HG02981 (cell line): ENCODE results near the gene PAPSS2.
"Not testable (repeated sequence)": the region's sequence is repeated elsewhere in the genome, so short reads cannot be mapped to it uniquely, and the experiment has no call there.

Experiments
- ATAC-seq: cut with Tn5 transposase; IDR thresholded peaks from one replicate; pipeline ENCODE4 v1.9.1; 2021; ENCODE audit warnings: mild to moderate bottlenecking, moderate library complexity; ENCODE audit not compliant: unreplicated experiment

The PAPSS2 gene

DNA sequence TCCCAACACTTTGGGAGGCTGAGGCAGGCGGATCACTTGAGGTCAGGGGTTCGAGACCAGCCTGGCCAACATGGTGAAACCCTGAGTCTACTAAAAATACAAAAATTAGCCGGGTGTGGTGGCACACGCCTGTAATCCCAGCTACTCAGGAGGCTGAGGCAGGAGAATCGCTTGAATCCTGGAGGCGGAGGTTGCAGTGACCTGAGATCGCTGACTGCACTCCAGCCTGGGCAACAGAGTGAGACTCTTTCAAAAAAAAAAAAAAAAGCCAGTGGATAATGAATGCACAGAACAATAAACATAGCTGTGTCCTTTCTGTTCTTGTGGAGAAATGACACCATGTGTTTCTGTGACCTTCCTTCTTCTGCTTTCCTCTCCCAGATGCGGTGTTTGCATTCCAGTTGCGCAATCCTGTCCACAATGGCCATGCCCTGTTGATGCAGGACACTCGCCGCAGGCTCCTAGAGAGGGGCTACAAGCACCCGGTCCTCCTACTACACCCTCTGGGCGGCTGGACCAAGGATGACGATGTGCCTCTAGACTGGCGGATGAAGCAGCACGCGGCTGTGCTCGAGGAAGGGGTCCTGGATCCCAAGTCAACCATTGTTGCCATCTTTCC is 83.4 kb downstream of the PAPSS2 start:
- ATAC-seq, result not testable (repeated sequence)

DNA sequence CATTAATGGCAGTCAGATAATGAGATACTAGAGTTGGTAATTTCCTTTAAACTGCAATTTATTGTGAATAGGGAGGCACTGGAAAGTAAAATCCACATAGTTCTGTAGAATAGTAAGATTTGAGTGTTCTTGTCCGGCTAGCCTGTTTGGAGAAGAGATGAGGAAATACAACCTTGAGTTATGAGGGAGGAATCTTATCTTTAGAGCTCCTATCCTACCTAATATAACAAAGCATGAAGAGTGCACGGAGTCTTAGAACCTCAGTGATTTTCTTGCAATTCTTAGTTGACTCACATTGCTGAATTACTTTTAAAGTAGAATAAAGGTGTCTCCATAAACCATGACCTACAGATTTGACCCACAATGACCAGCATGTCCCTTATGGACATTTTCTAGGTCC is 84.9 kb downstream of the PAPSS2 start:
- no peak for ATAC-seq

GRCh38 chr10:87746911-87747310 is 87.2 kb downstream of the PAPSS2 start:
- no peak for ATAC-seq

GRCh38 chr10:87748244-87748643 is 88.6 kb downstream of the PAPSS2 start:
- not testable (repeated sequence) for ATAC-seq

GRCh38 chr10:87750001-87750671 is 90.5 kb downstream of the PAPSS2 start:
- ATAC-seq, result no peak

DNA sequence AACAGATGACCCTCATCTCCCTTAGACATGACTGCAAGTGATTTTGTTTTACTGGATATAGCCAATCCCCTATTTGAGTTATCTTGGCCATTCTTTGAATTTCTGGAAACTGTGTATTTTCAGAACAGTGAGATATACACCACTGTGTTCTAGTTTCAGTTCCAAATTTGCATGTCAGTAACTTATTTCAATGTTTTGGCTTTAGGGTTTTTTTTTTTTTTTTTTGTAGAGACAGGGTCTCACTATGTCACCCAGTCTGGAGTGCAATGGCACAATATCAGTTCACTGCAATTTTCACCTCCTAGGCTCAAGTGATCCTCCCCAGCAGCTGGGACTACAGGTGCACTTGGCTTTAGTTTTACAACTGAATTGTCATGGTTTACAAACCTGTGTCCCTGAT is 91.1 kb downstream of the PAPSS2 start:
- ATAC-seq, result peak; percentile 69

DNA sequence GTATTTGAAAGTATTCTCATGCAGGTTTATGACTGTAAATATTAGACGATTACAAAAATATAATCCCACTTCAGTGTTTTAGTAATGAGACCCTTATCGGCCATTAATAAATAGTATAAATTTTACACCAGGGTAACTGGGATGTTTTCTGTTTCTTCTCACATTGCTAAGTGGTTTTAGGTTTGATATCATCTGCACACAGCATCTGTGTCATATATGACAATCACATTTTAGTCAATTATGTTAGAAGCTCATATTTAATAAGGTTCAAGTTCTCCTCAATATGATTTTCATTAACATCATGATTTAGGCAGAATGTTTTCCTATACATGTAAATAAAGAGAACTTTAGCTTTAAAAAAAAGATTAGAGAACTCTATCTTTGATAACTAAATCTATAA is 91.6 kb downstream of the PAPSS2 start:
- ATAC-seq, result no peak

GRCh38 chr10:87752566-87752965 is 92.9 kb downstream of the PAPSS2 start:
- ATAC-seq, result no peak

- no peak for ATAC-seq
Observed at GRCh38 chr10:87753995-87754866, 94.6 kb downstream of the PAPSS2 start.

- no peak for ATAC-seq
Observed at GRCh38 chr10:87757685-87758084, 98.0 kb downstream of the PAPSS2 start.

DNA sequence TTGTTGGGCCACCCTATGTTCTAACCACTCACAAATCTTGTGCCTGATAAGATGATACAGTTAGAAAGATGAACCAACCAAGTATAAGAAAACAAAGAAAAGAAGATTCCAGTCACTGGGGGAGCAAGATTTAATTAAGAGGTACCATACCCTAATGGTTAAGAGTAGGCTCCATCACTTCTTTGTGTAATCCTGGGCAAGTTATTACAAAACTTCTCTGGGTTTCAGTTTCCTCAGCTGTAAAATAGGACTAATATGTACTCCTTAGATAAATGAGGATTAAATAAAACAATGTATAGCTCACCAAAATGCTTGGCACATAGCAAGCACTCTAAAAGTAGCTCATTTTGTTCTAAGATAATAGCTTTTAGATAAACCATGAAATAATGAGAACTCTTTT is 99.9 kb downstream of the PAPSS2 start:
- no peak for ATAC-seq

GRCh38 chr10:87760195-87760905 is 100.7 kb downstream of the PAPSS2 start:
- ATAC-seq, result no peak

DNA sequence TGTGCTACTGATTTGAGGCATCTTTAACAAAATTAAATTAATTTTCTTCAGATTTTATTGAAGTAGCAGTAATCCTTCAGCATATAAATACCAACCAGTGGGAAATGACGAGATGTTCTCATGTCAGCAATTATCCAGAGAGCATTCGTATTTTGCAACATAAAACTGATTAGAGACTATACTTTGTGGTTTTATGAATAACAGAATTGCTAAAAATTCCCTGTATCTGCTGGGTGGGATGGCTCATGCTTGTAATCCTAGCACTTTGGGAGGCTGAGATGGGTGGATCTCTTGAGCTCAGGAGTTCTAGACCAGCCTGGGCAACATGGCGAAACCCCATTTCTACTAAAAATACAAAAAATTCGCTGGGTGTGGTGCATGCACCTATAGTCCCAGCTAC is 101.5 kb downstream of the PAPSS2 start:
- no peak for ATAC-seq

DNA sequence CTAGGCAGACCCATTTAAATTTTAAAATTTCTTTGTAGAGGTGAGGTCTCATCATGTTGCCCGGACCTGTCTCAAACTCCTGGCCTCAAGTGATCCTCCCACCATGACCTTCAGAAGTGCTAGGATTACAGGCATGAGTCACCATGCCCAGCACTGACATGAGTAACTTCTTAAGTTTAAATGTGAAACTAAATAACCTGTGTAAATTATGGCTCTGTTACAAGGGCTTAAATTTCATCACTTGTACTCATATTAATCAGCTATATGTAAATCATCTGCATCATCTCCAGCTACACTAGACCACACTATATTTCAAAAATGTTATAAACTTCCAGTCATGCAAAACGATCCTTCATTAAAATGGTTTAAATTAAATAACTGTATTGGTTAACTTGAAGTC is 102.2 kb downstream of the PAPSS2 start:
- ATAC-seq, result peak; percentile 91

DNA sequence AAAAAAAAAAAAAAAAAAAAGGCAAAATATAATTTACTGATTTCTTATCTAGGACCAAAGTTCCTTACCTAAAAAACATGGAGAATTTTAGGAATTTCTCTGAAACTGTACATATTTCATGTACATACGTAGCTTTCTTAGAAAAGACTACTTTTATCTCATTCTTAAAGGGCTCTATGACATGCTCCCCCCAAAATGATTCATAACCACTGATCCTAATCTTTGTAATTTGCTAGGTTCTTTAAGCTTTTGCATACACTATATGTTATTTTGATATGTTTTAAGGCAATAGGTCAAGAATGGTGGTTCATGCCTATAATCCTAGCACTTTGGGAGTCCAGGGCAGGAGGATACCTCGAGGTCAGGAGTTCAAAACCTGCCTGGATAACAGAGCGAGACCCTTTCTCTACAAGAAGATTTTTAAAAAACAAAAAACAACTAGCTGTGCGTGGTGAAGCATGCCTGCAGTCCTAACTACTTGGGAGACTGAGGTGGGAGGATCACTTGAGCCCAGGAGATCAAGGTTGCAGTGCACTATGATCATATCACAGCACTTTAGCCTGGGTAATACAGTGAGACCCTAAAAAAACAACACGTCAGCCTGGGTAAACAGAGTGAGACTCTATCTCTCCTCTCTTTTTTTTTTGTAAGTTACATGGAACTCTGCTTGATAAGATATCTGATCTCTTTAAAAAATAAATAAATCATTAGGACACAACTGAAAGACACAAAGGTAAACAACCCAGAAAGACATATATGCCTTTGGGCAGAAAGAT is 103.6 kb downstream of the PAPSS2 start:
- no peak for ATAC-seq

DNA sequence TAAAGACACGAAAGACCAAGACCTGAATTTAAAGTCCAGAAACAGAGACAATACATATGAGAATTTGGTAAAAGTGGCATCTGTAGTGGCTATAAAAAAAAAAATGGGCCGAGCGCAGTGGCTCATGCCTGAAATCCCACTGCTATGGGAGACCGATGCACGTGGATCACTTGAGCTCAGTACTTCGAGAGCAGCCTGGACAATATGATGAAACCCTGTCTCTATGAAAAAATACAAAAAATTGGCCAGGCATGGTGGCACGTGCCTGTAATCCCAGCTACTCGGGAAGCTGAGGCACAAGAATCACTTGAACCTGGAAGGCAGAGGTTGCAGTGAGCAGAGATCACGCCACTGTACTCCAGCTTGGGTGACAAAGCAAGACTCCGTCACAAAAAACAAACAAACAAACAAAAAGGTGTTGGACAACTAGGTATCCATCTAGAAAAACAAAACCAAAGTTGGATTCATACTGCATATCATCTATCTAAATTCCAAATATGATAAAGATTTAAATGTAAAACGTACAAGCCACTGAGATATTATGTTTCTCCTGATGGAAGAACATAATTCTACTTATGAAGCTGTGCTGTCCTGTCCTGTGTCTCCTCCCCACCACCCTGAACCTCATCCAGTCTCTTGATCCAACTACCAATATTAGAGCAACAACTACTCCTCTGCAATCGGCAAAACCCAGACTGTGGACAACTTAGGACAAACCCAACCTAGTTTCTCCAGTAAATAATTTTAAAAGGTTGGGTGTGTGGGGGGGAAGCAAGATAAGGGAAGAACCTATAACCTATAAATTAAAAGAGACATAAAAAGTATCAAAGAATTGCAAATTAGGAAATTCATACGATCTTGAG is 104.6 kb downstream of the PAPSS2 start:
- ATAC-seq, result no peak

DNA sequence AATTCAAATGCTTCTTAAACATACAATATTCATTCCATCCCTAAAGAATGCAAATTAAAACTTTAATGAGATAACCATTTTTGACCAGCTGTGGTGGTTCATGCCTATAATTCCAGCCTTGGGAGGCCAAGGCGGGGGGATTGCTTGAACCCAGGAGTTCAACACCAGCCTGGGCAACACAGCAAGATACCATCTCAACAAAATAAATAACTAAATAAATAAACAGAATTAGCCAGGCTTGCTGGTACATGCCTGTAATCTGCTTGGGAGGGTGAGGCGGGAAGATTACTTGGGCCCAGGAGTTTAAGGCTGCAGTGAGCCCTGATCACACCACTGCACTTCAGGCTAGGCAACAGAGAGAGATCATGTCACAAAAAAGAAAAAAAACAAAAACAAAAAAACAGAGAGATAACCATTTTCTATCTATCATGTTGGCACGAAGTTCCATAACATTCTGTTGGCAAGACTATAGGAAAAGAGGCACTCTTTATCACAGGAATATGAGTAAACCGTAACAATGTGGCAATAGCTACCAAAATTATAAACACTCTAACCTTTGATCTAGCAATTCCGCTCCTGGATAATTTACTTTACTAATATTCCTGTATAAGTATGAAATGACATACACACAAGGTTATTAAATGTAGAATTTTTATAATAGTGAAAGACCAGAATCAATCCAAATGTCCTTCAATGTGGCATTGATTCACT is 106.1 kb downstream of the PAPSS2 start:
- ATAC-seq, result no peak

DNA sequence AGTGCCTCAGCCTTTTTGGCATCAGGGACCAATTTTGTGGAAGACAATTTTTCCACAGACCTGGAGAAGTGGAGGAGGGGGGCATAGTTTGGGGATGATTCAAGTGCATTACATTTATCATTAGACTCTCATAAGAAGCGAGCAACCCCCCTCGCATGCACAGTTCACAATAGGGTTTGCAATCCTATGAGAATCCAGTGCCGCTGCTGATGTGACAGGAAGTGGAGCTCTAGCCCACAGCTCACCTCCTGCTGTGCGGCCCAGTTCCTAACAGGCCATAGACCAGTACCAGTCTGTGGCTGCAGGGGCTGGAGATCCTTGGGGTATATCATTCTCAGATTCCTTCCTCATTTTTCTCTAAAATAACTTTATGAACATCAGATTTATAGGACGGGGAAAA is 107.6 kb downstream of the PAPSS2 start:
- no peak for ATAC-seq
